Natural killer cell (primary cell): Measurements from ENCODE around the gene HTN1. TPM values are rescaled to one million over a fixed set of nuclear protein-coding genes. Genes with fewer than 3 reads are reported as not detected.

ENCODE experiments used
- ATAC-seq, 3 donors: fragments of 150-1000 bp in 2 of 3; fragments of 200-7000 bp in 1 of 3; cut with Tn5 transposase; 1 replicate in 1 of 3; 2 replicates in 2 of 3; pipeline ENCODE4 v1.10.0; 2021; ENCODE audit warnings: mild to moderate bottlenecking in 2 of 3, moderate library complexity in 2 of 3
- DNase-seq, 2 donors: peaks; one replicate each; pipeline versions ENCODE4 v3.0.0 to v3.0.0-alpha.2; 2013 to 2021; ENCODE audit warnings: mixed read lengths in 1 of 2
- H3K27ac ChIP-seq: one replicate; pipeline ENCODE4 v1.5.1; 2013; ENCODE audit warnings: mild to moderate bottlenecking, low read length
- H3K27me3 ChIP-seq: one replicate; pipeline ENCODE4 v1.6.1; 2013; ENCODE audit warnings: low read length; ENCODE audit not compliant: control insufficient read depth, insufficient read depth
- H3K36me3 ChIP-seq: one replicate; pipeline ENCODE4 v1.6.1; 2013; ENCODE audit warnings: low read length; ENCODE audit not compliant: control insufficient read depth, insufficient read depth
- H3K4me1 ChIP-seq: one replicate; pipeline ENCODE4 v1.6.1; 2013; ENCODE audit warnings: low read length; ENCODE audit not compliant: control insufficient read depth, insufficient read depth
- H3K4me3 ChIP-seq: one replicate; pipeline ENCODE4 v1.5.1; 2013; ENCODE audit warnings: low read length
- H3K9me3 ChIP-seq: one replicate; pipeline ENCODE4 v1.6.1; 2013; ENCODE audit warnings: low read length; ENCODE audit not compliant: control insufficient read depth, insufficient read depth
- H3K27ac Mint-ChIP-seq, 2 donors: one replicate each; pipeline ENCODE4 v1.8.0; 2022; ENCODE audit warnings: mild to moderate bottlenecking in 2 of 2, mixed read lengths in 2 of 2, moderate library complexity in 1 of 2
- H3K27me3 Mint-ChIP-seq, 2 donors: one replicate each; pipeline ENCODE4 v1.8.0; 2022; ENCODE audit warnings: low read depth in 2 of 2, mixed read lengths in 2 of 2
- H3K36me3 Mint-ChIP-seq: one replicate; pipeline ENCODE4 v1.8.0; 2022; ENCODE audit warnings: mixed read lengths
- H3K4me1 Mint-ChIP-seq, 2 donors: one replicate each; pipeline ENCODE4 v1.8.0; 2022; ENCODE audit warnings: mixed read lengths in 2 of 2
- H3K4me3 Mint-ChIP-seq: one replicate; pipeline ENCODE4 v1.8.0; 2022; ENCODE audit warnings: mild to moderate bottlenecking, moderate library complexity, mixed read lengths
- H3K9me3 Mint-ChIP-seq, 2 donors: one replicate each; pipeline ENCODE4 v1.8.0; 2022; ENCODE audit warnings: mixed read lengths in 2 of 2
- WGBS: methylation state at CpG from one replicate; pipeline ENCODE4 v1.1.7; 2013; ENCODE audit warnings: missing lambda C conversion rate; ENCODE audit not compliant: insufficient coverage; 5-methylcytosine and 5-hydroxymethylcytosine counted together
- intact Hi-C: fragments of 100-400 bp; cut with micrococcal nuclease; formaldehyde crosslinking; loops from one replicate; pipeline ENCODE4 v1.14.2; 2022
- total RNA-seq, 4 donors: library from RNA; stranded (reverse); fragments of 120-200 nt in 1 of 4; gene quantifications; one replicate each; pipeline versions ENCODE4 v1.2.3 to v1.2.4, GENCODE V29; 2013 to 2022
- TF ChIP-seq, protein P1 (sequence below): fragments of 200-600 bp; IDR thresholded peaks from one replicate; pipeline ENCODE4 v1.8.0; 2022; ENCODE audit warnings: antibody characterized with exemption

The HTN1 gene
- total RNA-seq, 3 donors from 2014 or later (not counting 1 experiment from before 2014, with no cell fraction given): not detected

DNA sequence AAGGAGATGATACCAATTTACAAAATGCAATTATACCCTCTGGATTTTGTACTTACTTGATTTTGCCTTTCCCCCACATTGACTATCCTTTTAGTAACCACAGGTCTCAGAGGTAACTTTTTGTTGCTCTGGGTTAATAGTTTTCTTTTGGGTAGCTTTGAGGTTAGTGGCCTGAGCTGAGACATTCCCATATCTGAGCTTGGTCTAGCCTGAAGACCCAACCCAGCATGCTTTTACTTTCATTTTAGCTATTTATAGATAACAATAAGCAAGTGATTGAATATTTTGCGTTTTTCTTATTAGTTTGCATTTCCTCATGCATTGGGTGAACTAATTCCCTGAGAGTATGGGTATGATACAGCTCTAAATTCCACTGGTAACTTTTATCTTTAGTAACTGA lies 11.8 kb downstream of the HTN1 start:
- DNase-seq: no peak
- Histone ChIP-seq H3K27ac (no peak overlapping the region), H3K4me1 (no peaks in the 10 kb centered on the region), H3K27me3 (no peaks in the 10 kb centered on the region), H3K4me3 (no peak overlapping the region), H3K36me3 (no peaks in the 10 kb centered on the region), H3K9me3 (no peaks in the 10 kb centered on the region)
- H3K27ac Mint-ChIP-seq: no peak overlapping the region
- no peak overlapping the region for H3K4me3 Mint-ChIP-seq
- intact Hi-C loops: no loop called here
- no peak for ATAC-seq
- no peaks in the 10 kb centered on the region for H3K4me1 Mint-ChIP-seq
- H3K27me3 Mint-ChIP-seq: peaks cover 0 to 2% of the 10 kb centered on the region in 2 donors
- TF ChIP-seq, protein P1, sequence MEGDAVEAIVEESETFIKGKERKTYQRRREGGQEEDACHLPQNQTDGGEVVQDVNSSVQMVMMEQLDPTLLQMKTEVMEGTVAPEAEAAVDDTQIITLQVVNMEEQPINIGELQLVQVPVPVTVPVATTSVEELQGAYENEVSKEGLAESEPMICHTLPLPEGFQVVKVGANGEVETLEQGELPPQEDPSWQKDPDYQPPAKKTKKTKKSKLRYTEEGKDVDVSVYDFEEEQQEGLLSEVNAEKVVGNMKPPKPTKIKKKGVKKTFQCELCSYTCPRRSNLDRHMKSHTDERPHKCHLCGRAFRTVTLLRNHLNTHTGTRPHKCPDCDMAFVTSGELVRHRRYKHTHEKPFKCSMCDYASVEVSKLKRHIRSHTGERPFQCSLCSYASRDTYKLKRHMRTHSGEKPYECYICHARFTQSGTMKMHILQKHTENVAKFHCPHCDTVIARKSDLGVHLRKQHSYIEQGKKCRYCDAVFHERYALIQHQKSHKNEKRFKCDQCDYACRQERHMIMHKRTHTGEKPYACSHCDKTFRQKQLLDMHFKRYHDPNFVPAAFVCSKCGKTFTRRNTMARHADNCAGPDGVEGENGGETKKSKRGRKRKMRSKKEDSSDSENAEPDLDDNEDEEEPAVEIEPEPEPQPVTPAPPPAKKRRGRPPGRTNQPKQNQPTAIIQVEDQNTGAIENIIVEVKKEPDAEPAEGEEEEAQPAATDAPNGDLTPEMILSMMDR: no peak
- H3K36me3 Mint-ChIP-seq: no peaks in the 10 kb centered on the region
- H3K9me3 Mint-ChIP-seq: peaks cover 5 to 6% of the 10 kb centered on the region in 2 donors
- no CpG with 5 or more reads among the region's 1 CpG for whole genome bisulfite sequencing

DNA sequence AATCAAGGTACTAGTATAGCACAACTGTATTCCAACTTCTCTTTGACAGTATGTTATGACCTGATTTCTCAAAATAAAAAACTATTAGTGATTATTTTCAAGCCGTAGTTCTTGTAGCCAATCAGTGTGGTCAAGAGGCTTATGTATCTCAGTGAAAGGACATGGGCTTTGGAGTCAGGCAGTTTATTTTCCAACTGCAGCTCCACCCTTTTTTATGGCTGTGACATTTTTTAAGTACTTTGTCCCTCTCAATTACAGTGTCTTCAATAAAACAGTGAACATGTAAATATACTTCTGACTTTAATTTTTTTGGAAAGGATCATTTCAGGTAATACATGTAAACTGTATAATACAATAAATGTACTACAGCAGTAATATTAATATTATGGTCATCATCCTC lies 30.0 kb downstream of the HTN1 start:
- Histone ChIP-seq H3K4me1 (no peaks in the 10 kb centered on the region), H3K9me3 (no peaks in the 10 kb centered on the region), H3K27me3 (no peaks in the 10 kb centered on the region), H3K27ac (no peak overlapping the region), H3K36me3 (no peaks in the 10 kb centered on the region), H3K4me3 (no peak overlapping the region)
- no peak overlapping the region for H3K4me3 Mint-ChIP-seq
- no peaks in the 10 kb centered on the region for H3K36me3 Mint-ChIP-seq
- DNase-seq (no peak), ATAC-seq (no peak)
- H3K4me1 Mint-ChIP-seq: no peaks in the 10 kb centered on the region
- no peaks in the 10 kb centered on the region for H3K9me3 Mint-ChIP-seq
- WGBS: 79% methylated on average over 1 of the region's 1 CpG
- TF ChIP-seq, protein P1: no peak
- no peak overlapping the region for H3K27ac Mint-ChIP-seq
- intact Hi-C loops: no loop called here
- no peaks in the 10 kb centered on the region for H3K27me3 Mint-ChIP-seq

DNA sequence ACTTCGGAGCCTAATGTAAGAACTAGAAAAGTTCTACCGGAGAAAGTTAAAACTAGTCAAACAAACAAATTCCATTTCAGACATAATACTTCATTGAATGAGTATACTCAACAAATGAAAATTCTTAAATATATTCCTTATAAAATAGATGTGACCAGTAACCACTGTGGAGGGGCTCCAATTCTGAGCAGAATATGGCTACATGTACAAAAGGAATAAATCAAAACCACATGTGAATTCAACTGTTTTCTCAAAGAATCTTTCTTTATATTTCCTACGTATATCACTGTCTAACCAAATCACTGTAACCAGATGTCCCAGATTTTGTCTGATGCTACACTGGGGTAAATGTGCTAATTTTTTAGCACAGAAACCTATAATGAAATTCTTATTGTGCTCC lies 49.0 kb downstream of the HTN1 start:
- Histone ChIP-seq H3K27ac (no peak overlapping the region), H3K4me1 (no peaks in the 10 kb centered on the region), H3K27me3 (no peaks in the 10 kb centered on the region), H3K4me3 (no peak overlapping the region), H3K36me3 (no peaks in the 10 kb centered on the region), H3K9me3 (no peaks in the 10 kb centered on the region)
- Mint-ChIP-seq H3K27me3 (no peaks in the 10 kb centered on the region), H3K4me3 (no peak overlapping the region), H3K9me3 (peaks cover 6 to 9% of the 10 kb centered on the region in 2 donors), H3K36me3 (no peaks in the 10 kb centered on the region), H3K4me1 (no peaks in the 10 kb centered on the region), H3K27ac (no peak overlapping the region)
- TF ChIP-seq, protein P1: no peak
- DNase-seq: no peak
- intact Hi-C loops: no loop called here
- no peak for ATAC-seq
- 100% methylated on average over 1 of the region's 3 CpGs for WGBS

Other genes starting within 250 kb of the HTN1 start
- gene SULT1E1, start 190.3 kb upstream of the HTN1 start, total RNA-seq: not detected
- gene CSN1S1, start 119.4 kb upstream of the HTN1 start, total RNA-seq: not detected
- not detected for gene CSN2, start 84.7 kb upstream of the HTN1 start, total RNA-seq
- not detected for gene STATH, start 54.5 kb upstream of the HTN1 start, total RNA-seq
- gene HTN3, start 22.0 kb upstream of the HTN1 start, total RNA-seq: not detected
- gene PRR27, start 103.8 kb downstream of the HTN1 start, total RNA-seq: not detected
- gene ODAM, start 145.3 kb downstream of the HTN1 start, total RNA-seq: not detected
- gene FDCSP, start 175.7 kb downstream of the HTN1 start, total RNA-seq: not detected
- not detected for gene CSN3, start 192.2 kb downstream of the HTN1 start, total RNA-seq